ENCODE results near the gene CDKN2AIP. TPM values are rescaled to one million over a fixed set of nuclear protein-coding genes. Genes with fewer than 3 reads are reported as not detected.

Gene CDKN2AIP
- total RNA-seq, 1 experiment from 2014 or later: 6.4 TPM

GRCh38 chr4:183468210-183469095, 24.0 kb downstream of the CDKN2AIP start:
- TF ChIP-seq CTCF (IDR thresholded peaks at IDR 0.05 in 2 of 3, conservative IDR thresholded peaks at IDR 0.05 in 1 of 3; ENCODE audit: borderline replicate concordance in 1 of 3, insufficient read depth in 1 of 3, low read depth in 2 of 3, low read length in 2 of 3): no peak
- no peak for TF ChIP-seq YY1 (IDR thresholded peaks at IDR 0.05; ENCODE audit: extremely low read depth, insufficient replicate concordance, low read depth, low read length)
- no peak for TF ChIP-seq ZBTB33 (IDR thresholded peaks at IDR 0.05; ENCODE audit: extremely low read depth, insufficient replicate concordance, low read length)
- no peak for TF ChIP-seq TCF7L2 (IDR thresholded peaks at IDR 0.05; ENCODE audit: borderline replicate concordance, extremely low read depth, insufficient read depth, insufficient read length)
- TF ChIP-seq RAD21 (IDR thresholded peaks at IDR 0.05; ENCODE audit: low read depth): no peak
- DNase-seq (ENCODE audit: low read depth, low spot score) (no peak), ATAC-seq (no peak)
- Histone ChIP-seq H3K9me2 (ENCODE audit: insufficient read depth) (no peaks in the 10 kb centered on the region), H2AFZ (ENCODE audit: low read depth, low read length, poor library complexity, severe bottlenecking) (no peak overlapping the region), H3K27me3 (ENCODE audit: insufficient read depth, low read length) (no peaks in the 10 kb centered on the region), H3K9ac (ENCODE audit: low read length) (no peak overlapping the region), H3K79me2 (ENCODE audit: insufficient read depth, low read length) (no peaks in the 10 kb centered on the region), H3K4me1 (ENCODE audit: control insufficient read depth in 1 of 2, insufficient read depth in 2 of 2, low read length in 2 of 2) (peaks cover 0 to 14% of the 10 kb centered on the region in 2 experiments; a peak in 1 of 4 replicates), H4K20me1 (ENCODE audit: insufficient read depth) (no peaks in the 10 kb centered on the region), H3K9me3 (ENCODE audit: control insufficient read depth in 1 of 2, insufficient read depth in 1 of 2, low read depth in 1 of 2, low read length in 2 of 2) (no peaks in the 10 kb centered on the region), H3K4me2 (ENCODE audit: low read length) (no peak overlapping the region), H3K27ac (ENCODE audit: low read depth, low read length) (no peak overlapping the region), H3K4me3 (replicated peaks in 1 of 2; ENCODE audit: low read depth in 1 of 2, low read length in 2 of 2) (no peak overlapping the region), H3K36me3 (ENCODE audit: control insufficient read depth in 1 of 2, insufficient read depth in 2 of 2, low read length in 2 of 2) (no peaks in the 10 kb centered on the region)
- POLR2A ChIA-PET: no interaction called here
- no TSS peak for BruUV-seq (replicated peaks)
- CTCF ChIA-PET: no interaction called here
- intact Hi-C loops (cut with micrococcal nuclease): no loop called here
- RAD21 ChIA-PET (ENCODE audit: low non-redundant PET in 1 of 2, low total read pairs in 2 of 2, uncharacterized antibody in 2 of 2, unreplicated experiment in 2 of 2): no interaction called here
